Jurkat, Clone E6-1 (cell line): ENCODE results near the gene RBM38. TPM values are rescaled to one million over a fixed set of nuclear protein-coding genes. Genes with fewer than 3 reads are reported as not detected.
"Not testable (repeated sequence)": the region's sequence is repeated elsewhere in the genome, so short reads cannot be mapped to it uniquely, and the experiment has no call there.

Source experiments
- DNase-seq: peaks from one replicate; pipeline ENCODE4 v3.0.0-alpha.2; 2011; ENCODE audit warnings: low read depth, low spot score
- H3K4me3 ChIP-seq: 2 replicates; pipeline ENCODE4 v1.5.1; 2011; ENCODE audit warnings: mild to moderate bottlenecking, low read length, control low read depth, moderate library complexity
- polyA plus RNA-seq: library from polyadenylated mRNA; unstranded; fragments of >200 nt; gene quantifications from one replicate; pipeline ENCODE4 v1.2.1, GENCODE V29; 2012; ENCODE audit warnings: missing spikeins; ENCODE audit not compliant: insufficient read length, insufficient read depth

RBM38 gene
- 66.7 TPM for polyA plus RNA-seq

DNA sequence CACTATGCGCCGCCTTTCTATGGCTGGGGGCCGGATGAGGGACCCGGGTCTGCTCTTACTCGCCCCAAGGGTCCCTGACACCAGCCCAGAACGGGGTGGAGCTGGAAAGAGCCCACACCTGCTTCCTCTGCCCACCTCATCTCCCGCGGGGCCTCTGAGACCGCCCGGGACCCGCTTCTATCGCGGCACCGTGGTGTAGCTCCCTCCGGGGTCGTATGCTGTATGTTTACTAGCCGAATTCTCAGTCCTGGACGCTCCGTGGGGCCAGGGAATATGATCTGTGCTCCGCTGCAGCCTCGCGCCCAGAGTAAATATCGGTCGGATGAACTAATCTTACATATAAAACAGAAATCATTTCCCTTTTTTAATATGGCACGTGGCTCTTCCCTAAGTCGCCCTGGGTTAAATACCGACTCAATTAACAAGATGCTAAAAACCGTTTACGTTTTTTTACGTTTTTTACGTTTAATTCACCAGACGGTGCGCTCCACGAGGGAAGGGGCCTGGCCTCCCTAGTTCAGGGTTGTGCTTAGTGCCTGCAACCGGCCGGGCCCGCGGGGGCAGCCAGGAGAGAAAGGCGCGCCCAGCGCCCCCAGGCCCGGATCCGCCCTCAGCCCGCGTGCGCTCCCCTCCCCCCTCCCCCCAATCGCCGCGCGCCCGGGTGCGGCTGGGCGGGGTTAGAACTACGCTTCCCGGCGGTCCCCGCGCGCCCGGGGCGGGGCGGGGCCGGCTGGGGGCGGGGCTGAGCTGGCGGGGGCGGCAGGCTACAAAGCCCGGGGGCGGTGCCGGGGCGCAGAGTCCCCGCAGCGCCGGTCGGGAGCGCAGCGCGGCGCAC is at the start of gene RBM38:
Gene RBM38 (plus strand): TSS at position 793 of the 835 bp plus-strand sequence. CDS start 186 bp downstream, outside the sequence.
- H3K4me3 ChIP-seq, result peak within 1 kb of the TSS; percentile 59
- peak; percentile 48 for DNase-seq

DNA sequence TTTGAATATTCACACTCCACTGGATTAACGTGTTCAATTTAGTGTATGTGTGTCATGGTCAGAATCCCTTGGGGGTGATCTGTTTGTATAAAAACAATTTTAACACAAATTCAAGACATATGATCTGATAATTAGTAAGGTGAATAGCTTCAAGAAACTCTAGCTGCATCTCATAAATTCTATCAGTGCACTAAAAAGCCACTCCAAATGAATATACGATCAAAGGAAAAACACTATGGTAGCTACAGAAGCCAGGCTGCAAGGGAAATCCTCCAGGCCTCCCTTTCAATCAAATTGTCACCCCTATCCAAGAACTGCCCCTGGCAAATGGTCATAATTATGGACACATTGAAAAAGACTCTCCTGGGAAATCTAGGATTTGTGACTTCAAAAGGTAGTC is 49.5 kb upstream of the RBM38 start:
- H3K4me3 ChIP-seq, result no peak overlapping the region
- no peak for DNase-seq

DNA sequence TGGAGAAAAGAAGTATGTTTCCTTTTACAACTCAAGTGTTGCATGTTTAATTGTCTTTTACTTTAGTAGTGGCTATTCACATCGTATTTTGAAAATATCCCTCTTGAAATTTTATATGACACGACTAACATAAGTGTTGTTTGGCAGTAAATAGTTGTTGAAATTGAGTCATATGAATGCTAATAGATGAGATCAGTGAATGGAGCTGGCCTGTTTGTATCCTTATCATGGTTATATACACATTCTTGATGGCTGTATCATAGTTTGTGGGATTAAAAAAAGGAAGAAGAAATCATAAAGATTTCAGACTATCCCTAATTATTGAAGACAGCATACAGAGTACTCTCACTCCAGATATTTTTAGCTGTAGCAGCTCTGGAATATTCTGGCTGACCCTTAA is 48.4 kb upstream of the RBM38 start:
- no peak overlapping the region for H3K4me3 ChIP-seq
- no peak for DNase-seq

DNA sequence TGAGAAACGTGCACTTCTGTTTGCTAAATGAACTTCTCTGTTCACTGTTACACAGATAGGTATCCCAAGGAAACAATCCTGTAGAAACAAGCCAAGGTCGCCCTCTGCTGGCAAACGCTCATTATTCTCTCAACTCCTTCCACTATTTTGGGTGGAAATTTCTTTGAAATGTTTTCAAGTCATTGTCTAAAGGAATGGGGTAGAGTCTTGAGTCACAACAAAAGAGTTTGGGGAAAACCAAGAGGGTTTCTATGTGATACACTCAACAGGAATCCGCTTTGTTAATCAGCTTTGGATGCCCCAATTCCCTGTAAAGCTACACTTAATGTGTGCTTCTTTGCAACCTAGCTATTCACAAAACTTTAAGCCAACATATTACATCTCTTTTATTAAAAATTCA is 44.7 kb upstream of the RBM38 start:
- DNase-seq, result peak; percentile 66
- no peak overlapping the region for H3K4me3 ChIP-seq

DNA sequence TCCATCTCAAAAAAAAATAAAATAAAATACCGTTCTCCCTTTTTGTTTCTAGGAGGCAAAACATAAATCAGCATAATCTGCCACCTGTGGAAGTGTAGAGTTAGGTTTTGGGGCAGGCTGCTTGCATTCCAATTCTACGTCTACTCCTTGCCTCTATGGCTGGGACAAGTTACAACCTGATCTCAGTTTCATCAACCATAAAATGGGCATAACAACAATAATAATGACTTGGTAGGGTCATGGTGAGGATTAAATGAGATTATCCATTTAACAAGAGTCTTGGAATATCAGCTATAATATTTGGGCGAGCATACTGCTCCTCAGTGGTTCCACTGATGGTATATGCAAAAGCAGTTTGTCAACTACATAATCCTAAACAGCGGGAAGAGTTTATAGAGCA is 43.8 kb upstream of the RBM38 start:
- H3K4me3 ChIP-seq, result no peak overlapping the region
- DNase-seq, result no peak

DNA sequence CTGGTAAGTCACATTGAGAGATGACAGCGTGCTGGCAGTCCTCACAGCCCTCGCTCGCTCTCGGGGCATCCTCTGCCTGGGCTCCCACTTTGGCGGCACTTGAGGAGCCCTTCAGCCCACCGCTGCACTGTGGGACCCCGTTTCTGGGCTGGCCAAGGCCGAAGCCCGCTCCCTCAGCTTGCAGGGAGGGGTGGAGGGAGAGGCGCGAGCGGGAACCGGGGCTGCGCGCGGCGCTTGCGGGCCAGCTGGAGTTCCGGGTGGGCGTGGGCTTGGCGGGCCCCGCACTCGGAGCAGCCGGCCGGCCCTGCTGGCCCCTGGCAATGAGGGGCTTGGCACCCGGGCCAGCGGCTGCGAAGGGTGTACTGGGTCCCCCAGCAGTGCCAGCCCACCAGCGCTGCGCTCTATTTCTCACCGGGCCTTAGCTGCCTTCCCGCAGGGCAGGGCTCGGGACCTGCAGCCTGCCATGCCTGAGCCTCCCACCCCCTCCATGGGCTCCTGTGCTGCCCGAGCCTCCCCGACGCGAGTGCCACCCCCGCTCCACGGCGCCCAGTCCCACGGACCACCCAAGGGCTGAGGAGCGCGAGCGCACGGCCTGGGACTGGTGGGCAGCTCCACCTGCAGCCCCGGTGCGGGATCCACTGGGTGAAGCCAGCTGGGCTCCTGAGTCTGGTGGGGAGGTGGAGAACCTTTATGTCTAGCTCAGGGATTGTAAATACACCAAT is 42.8 kb upstream of the RBM38 start:
- DNase-seq, H3K4me3 ChIP-seq: not testable (repeated sequence)

DNA sequence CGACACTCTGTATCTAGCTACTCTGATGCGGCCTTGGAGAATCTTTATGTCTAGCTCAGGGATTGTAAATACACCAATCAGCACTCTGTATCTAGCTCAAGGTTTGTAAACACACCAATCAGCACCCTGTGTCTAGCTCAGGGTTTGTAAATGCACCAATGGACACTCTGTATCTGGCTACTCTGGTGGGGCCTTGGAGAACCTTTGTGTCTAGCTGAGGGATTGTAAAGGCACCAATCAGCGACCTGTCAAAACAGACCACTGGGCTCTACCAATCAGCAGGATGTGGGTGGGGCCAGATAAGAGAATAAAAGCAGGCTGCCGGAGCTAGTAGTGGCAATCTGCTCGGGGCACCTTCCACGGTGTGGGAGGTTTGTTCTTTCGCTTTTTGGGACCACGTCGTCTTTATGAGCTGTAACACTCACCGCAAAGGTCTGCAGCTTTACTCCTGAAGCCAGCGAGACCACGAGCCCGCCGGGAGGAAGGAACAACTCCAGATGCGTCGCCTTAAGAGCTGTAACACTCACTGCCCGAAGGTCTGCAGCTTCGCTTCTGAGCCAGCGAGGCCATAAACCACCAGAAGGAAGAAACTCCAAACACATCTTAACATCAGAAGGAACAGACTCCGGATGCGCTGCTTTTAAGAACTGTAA is 42.1 kb upstream of the RBM38 start:
- H3K4me3 ChIP-seq, result peak overlapping the region; percentile 29
- peak; percentile 92 for DNase-seq

DNA sequence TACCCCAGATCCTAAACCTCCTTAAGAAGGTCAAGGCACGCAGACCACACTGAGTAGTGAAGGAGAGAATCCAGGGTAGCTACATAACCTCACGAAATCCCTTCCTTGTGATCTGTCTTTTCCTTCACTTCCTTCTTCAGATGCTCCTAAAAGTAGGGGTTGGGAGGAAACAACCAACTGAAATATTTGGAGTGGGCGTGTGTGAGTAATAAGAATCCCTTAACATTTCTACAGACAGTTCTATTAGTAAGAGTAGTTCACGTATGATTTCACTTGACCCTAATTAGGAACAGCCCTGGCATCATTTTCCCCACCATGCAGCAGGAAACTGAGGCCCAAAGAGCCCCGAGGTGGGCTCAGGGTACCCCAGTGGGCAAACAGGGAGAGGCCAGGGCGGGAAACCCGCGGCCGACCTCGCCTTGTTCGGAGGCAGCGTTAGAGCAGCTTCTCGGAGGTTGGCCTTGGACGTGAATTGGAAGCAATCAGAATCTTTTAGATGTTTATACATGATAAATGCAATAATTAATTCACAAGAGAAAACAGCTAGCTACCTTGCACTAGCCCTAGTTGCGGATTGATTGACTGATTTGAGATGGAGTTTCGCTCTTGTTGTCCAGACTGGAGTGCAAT is 41.0 kb upstream of the RBM38 start:
- no peak for DNase-seq
- peak overlapping the region; percentile 29; the same call in 1 of the 2 replicates for H3K4me3 ChIP-seq

DNA sequence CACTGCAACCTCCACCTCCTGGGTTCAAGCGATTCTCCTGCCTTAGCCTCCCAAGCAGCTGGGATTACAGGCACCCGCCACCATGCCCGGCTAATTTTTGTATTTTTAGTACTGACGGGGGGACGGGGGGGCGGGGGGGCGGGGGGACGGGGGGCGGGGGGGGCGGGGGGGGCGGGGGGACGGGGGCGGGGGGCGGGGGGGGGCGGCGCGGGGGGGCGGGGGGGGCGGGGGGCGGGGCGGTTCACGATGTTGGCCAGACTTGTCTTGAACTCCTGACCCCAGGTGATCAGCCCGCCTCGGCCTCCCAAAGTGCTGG is 40.5 kb upstream of the RBM38 start:
- DNase-seq, result not testable (repeated sequence)
- H3K4me3 ChIP-seq, result peak overlapping the region; percentile 98

DNA sequence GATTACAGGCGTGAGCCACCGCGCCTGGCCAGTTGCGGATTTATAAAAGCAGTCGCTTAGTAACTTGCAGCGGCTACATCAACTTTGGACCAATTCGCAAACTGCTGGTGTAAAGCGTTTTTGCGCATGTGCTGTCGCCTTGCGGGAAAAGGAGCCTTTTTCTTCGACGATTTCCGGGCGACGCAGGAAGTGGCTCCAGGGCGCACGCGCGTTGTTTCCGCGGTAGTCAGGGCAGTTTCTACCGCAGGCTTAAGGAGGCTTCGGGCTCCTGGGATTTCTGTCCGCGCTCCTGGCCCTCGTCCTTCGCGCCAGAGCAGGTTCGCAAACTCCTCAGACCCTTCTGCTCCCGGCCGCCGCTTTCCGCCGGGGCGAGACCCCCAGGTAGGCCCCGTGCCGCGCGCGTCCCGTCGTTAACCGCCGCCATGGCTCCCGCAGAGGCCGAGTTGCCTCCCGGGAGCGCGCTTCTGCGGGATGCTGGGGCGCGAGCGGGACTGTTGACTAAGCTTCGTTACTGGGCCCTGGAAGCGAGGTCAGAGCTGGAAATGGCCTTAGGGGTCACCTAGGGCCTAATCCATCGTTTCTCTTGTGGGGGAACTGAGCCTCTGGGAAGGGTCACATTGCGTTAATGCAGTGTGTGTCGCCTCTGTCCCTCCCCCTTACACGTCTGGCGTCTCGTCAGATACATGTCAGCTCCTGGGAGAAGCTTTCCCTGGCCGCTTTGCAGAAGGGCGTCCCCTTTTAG is 40.0 kb upstream of the RBM38 start, which contains the start of gene RAE1:
Gene RAE1 (plus strand): TSS at position 214 of the 742 bp plus-strand sequence. CDS start 2,784 bp downstream, outside the sequence.
- H3K4me3 ChIP-seq, result peak within 1 kb of the TSS; percentile 98
- DNase-seq, result peak; percentile 92

DNA sequence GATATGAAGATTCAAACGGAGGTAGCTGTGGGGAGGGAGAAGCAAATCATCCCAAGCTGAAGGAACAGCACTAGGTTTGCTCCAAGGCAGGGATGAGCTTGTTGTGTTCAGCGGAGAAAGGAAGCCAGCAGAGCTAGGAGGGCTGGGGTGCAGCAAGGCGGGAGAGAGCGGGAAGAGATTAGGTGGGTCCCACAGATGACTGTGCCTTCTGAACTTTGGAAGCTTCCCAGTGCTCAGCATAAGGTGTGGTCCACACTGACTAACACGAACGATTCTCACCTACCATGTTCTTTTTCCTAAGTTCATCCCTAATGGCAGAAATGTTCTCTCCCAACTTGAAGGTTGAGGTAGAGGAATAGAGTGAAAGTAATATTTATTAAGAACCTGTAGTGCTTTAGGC is 38.9 kb upstream of the RBM38 start:
- no peak for DNase-seq
- H3K4me3 ChIP-seq, result peak overlapping the region; percentile 98

DNA sequence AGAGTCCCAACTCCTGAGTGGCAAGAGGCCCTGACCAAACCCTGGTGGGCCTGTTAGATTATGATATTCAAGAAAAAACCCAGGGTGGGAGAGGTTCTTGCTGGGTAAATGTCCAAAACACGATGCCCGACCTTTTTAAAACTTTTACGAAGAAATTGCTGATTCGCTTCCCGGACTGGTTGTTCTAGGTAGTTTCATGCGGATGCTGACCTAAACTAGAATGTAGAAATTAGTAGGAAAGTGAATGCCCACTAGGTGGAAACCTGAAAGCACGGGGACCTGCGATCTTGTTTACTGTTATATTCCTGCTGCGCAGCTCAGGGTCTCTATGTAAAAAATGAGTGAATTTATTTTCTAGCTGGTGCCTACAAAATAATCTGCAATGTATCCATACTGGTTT is 37.8 kb upstream of the RBM38 start:
- DNase-seq, result no peak

DNA sequence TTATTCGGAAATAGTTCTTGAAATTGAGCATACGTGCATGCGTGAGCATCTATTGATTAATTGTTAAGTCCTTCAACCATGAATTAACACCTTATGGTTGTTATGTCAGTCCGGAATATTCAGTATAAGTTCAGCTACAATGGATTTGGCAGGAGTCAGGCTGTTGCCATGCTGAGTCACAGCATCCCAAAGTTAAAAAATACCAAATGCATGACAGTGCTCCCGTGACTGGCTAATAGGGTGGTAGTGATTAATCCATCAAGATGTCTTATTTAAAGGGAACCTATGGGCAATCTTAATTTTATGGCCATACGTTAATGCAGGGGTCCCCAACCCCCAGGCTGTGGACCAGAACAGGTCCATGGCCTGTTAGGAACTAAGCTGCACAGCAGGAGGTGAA is 29.7 kb upstream of the RBM38 start:
- no peak for DNase-seq
- no peak overlapping the region for H3K4me3 ChIP-seq

More for the DNA sequence above, 37.8 kb upstream of the RBM38 start:
- no peak overlapping the region for H3K4me3 ChIP-seq

DNA sequence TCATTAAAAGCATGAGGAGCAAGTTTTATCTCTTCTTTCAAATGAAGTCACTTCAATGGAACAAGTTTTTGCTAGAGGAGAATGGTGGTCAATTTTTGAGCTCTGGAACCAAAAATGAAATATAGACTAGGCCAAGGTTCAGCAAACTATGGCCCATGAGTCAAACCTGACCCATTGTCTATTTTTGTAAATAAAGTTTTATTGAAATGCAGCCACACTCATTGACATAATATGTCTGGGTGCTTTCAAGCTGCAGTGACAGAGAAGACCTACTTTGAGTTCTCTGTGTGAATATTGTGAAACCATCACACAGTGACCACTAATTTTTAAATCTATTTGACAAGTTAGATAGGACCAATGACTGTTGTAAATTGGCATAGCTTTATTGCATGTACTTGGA is 26.7 kb upstream of the RBM38 start:
- H3K4me3 ChIP-seq, result no peak overlapping the region
- no peak for DNase-seq

DNA sequence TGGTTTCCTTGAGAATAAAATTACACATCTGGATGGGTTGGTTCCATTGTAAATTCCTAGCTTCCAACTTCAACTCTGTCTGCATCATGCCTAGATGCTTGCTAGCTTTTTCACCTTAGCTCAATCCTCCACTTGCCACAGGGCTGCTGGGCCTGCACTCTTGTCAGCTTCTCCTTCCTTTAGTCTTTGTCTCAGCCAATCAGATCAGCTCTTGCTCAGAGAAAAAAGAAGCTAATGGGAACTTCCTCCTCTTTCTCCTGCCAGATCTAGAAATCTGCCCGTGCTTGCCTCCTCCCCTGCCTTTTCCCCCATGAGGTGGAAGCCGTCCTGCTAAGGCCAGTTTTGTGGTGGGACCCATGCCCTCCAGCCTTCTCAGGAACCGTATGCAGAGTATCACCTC is 21.6 kb upstream of the RBM38 start:
- no peak overlapping the region for H3K4me3 ChIP-seq
- DNase-seq, result peak; percentile 46

DNA sequence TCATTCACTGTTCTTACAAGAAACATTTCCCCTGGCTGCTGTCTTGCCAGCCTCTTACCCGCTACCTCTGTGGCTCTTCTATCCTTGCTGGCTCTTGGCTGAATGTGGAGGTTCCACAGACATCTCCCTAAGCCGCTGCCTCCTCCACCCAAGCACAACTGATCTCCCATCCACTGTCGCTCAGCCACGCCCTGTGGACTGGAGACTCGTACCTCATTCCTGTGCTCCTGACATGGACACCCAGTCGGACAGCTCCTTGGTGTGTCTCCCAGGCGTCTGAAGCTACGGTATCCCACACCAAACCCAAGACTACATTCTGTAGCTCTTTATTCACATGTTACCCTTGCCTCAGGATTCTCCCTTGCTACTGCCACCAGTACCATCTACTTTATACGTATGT is 20.9 kb upstream of the RBM38 start:
- no peak overlapping the region for H3K4me3 ChIP-seq
- DNase-seq, result no peak

DNA sequence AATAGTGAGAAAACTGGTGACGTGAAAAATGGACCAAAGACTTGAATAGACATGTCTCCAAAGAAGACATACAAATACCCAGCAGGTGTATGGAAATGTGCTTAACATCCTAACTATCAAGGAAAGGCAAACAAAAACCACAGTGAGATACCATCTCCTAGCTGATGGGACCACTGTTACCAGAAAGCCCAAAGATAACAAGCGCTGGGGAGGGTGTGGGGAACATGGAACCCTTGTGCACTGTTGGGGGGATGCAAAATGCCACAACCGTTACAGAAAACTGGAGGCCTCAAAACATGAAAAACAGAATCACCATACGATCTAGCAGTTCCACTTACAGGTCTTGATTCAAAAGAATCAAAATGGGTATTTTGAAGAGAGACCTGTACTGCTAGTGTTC is 19.8 kb upstream of the RBM38 start:
- DNase-seq, result peak; percentile 91
- no peak overlapping the region; the same call in 1 of the 2 replicates for H3K4me3 ChIP-seq

DNA sequence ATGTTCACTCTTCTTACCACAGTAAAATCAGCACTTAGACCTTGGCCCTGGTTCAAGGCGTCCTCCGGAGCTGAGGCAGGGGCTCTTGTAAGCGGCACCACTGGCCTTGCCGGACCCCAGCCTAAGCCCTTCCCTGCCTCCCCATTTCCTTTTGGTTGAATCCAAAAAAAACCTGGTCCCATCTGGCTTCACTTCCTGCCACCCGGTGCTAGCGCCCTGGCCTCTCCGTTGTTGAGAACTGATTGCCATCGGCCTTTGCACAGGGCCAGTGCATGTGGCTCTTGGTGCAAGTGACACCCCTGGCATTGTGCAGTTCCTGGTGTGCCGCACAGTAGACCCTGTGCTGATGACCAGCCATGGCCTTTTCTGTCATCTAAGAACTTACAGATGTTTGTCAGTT is 19.0 kb upstream of the RBM38 start:
- DNase-seq, result no peak
- H3K4me3 ChIP-seq, result no peak overlapping the region
